IMR-90 (cell line): Measurements from ENCODE around the gene RSBN1L. TPM values are rescaled to one million over a fixed set of nuclear protein-coding genes. Genes with fewer than 3 reads are reported as not detected.

ENCODE experiments used
- ATAC-seq: fragments of 200-7000 bp; cut with Tn5 transposase; 2 replicates; pipeline ENCODE4 v1.9.1; 2020; ENCODE audit warnings: low read depth, mild to moderate bottlenecking, moderate library complexity
- BruUV-seq: library from RNA; stranded (reverse); fragments of 400-500 nt; replicated peaks from 2 replicates; lab custom pipeline; 2021; lab: Mats Ljungman, UMichigan
- CTCF ChIA-PET: fragments of 300-600 bp; formaldehyde crosslinking; extraction: SDS; loops from one replicate; lab custom pipeline; 2021; ENCODE audit warnings: antibody characterized with exemption; lab: Yijun Ruan, JAX
- POLR2A ChIA-PET: fragments of 300-600 bp; sonication (Branson Sonifier 250); formaldehyde crosslinking; loops from one replicate; lab custom pipeline; 2022; ENCODE audit warnings: antibody characterized with exemption; ENCODE audit not compliant: unreplicated experiment; lab: Charles Lee
- DNase-seq: peaks from one replicate; pipeline ENCODE4 v3.0.0; 2013
- H2AFZ ChIP-seq: replicated peaks from 2 replicates; pipeline ENCODE3; 2013; ENCODE audit warnings: low read length, mild to moderate bottlenecking; ENCODE audit not compliant: poor library complexity
- H2AK5ac ChIP-seq: 2 replicates; pipeline ENCODE4 v1.6.1; 2013; ENCODE audit warnings: low read depth, low read length, inconsistent platforms
- H2AK9ac ChIP-seq: replicated peaks from 2 replicates; pipeline ENCODE3; 2013; ENCODE audit warnings: mild to moderate bottlenecking, low read depth, low read length, moderate library complexity; ENCODE audit not compliant: poor library complexity
- H2BK120ac ChIP-seq: 2 replicates; pipeline ENCODE4 v1.6.1; 2013; ENCODE audit warnings: low read depth, low read length, inconsistent platforms
- H2BK15ac ChIP-seq: 3 replicates; pipeline ENCODE4 v1.6.1; 2013; ENCODE audit warnings: low read depth, low read length, inconsistent platforms
- H2BK20ac ChIP-seq: 2 replicates; pipeline ENCODE4 v1.6.1; 2013; ENCODE audit warnings: low read depth, mild to moderate bottlenecking, inconsistent platforms, low read length, moderate library complexity
- H2BK5ac ChIP-seq: 2 replicates; pipeline ENCODE4 v1.6.1; 2013; ENCODE audit warnings: mild to moderate bottlenecking, low read depth, low read length, inconsistent platforms; ENCODE audit not compliant: poor library complexity, severe bottlenecking
- H3K14ac ChIP-seq: replicated peaks from 2 replicates; pipeline ENCODE4 v1.6.1; 2013; ENCODE audit warnings: low read depth, low read length, inconsistent platforms
- H3K18ac ChIP-seq: 2 replicates; pipeline ENCODE4 v1.6.1; 2013; ENCODE audit warnings: low read depth, low read length, control low read depth
- H3K23ac ChIP-seq: 2 replicates; pipeline ENCODE4 v1.6.1; 2013; ENCODE audit warnings: low read depth, low read length, inconsistent platforms
- H3K27ac ChIP-seq: 2 replicates; pipeline ENCODE4 v1.5.1; 2013; ENCODE audit warnings: mild to moderate bottlenecking, control low read depth, low read length; ENCODE audit not compliant: insufficient read depth
- H3K27me3 ChIP-seq: 2 replicates; pipeline ENCODE4 v1.6.1; 2013; ENCODE audit warnings: low read length; ENCODE audit not compliant: control insufficient read depth, insufficient read depth
- H3K36me3 ChIP-seq: 2 replicates; pipeline ENCODE4 v1.6.1; 2013; ENCODE audit warnings: low read length, mixed read lengths; ENCODE audit not compliant: control insufficient read depth, insufficient read depth
- H3K4ac ChIP-seq: 2 replicates; pipeline ENCODE4 v1.6.1; 2013; ENCODE audit warnings: low read depth, low read length, inconsistent platforms
- H3K4me1 ChIP-seq: 2 replicates; pipeline ENCODE4 v1.6.1; 2013; ENCODE audit warnings: low read length, mixed read lengths; ENCODE audit not compliant: control insufficient read depth, insufficient read depth
- H3K4me2 ChIP-seq: 2 replicates; pipeline ENCODE4 v1.6.1; 2013; ENCODE audit warnings: low read depth, mild to moderate bottlenecking, control low read depth, low read length, moderate library complexity
- H3K4me3 ChIP-seq: 2 replicates; pipeline ENCODE4 v1.5.1; 2013; ENCODE audit warnings: low read depth, mild to moderate bottlenecking, control low read depth, low read length, moderate library complexity; ENCODE audit not compliant: insufficient read depth
- H3K56ac ChIP-seq: 2 replicates; pipeline ENCODE4 v1.6.1; 2013; ENCODE audit warnings: low read length, inconsistent platforms; ENCODE audit not compliant: insufficient read depth; ENCODE audit errors: extremely low read depth
- H3K79me1 ChIP-seq, 2 experiments: 2 replicates each; pipeline ENCODE4 v1.6.1; 2013; ENCODE audit warnings: low read length in 2 of 2, inconsistent platforms in 1 of 2, low read depth in 1 of 2
- H3K9ac ChIP-seq: 2 replicates; pipeline ENCODE4 v1.6.1; 2013; ENCODE audit warnings: low read depth, low read length, control low read depth
- H3K9me1 ChIP-seq: 2 replicates; pipeline ENCODE4 v1.6.1; 2013; ENCODE audit warnings: low read length, inconsistent platforms; ENCODE audit not compliant: insufficient read depth
- H3K9me3 ChIP-seq: 2 replicates; pipeline ENCODE4 v1.6.1; 2013; ENCODE audit warnings: low read length; ENCODE audit not compliant: control insufficient read depth, insufficient read depth
- H4K20me1 ChIP-seq: 2 replicates; pipeline ENCODE4 v1.6.1; 2013; ENCODE audit warnings: low read length, inconsistent platforms; ENCODE audit not compliant: insufficient read depth
- H4K5ac ChIP-seq: 2 replicates; pipeline ENCODE4 v1.6.1; 2013; ENCODE audit warnings: mild to moderate bottlenecking, low read depth, low read length, control low read depth
- H4K8ac ChIP-seq, 2 experiments: 2 replicates each; pipeline ENCODE4 v1.6.1; 2013; ENCODE audit warnings: low read depth in 2 of 2, low read length in 2 of 2, control low read depth in 1 of 2, inconsistent platforms in 1 of 2
- H4K91ac ChIP-seq: 2 replicates; pipeline ENCODE4 v1.6.1; 2013; ENCODE audit warnings: low read depth, low read length, inconsistent platforms; ENCODE audit not compliant: insufficient read depth
- CEBPB ChIP-seq: IDR thresholded peaks from 2 replicates; pipeline ENCODE4 v1.6.1; 2012; ENCODE audit warnings: low read depth, low read length, improper control_type of control experiment
- MAZ ChIP-seq: IDR thresholded peaks from 2 replicates; pipeline ENCODE4 v1.6.1; 2012; ENCODE audit warnings: low read depth, mild to moderate bottlenecking, low read length, improper control_type of control experiment, moderate library complexity, borderline replicate concordance
- RAD21 ChIP-seq: IDR thresholded peaks from 2 replicates; pipeline ENCODE4 v1.6.1; 2012; ENCODE audit warnings: low read length, improper control_type of control experiment
- WGBS, 2 experiments: methylation state at CpG; one replicate each; pipeline versions ENCODE4 v1.1.5 to v1.1.7; 2013; ENCODE audit warnings: missing lambda C conversion rate in 2 of 2; ENCODE audit not compliant: insufficient read length in 1 of 2; ENCODE audit errors: extremely low coverage in 2 of 2; 5-methylcytosine and 5-hydroxymethylcytosine counted together
- dilution Hi-C: fragments of 300-500 bp; cut with HindIII; formaldehyde crosslinking; loops from one replicate; pipeline ENCODE4 v1.14.3; 2018; ENCODE audit warnings: low sequenced_read_pairs; ENCODE audit not compliant: unreplicated experiment
- in situ Hi-C: fragments of 300-500 bp; cut with MboI; formaldehyde crosslinking; loops from 3 replicates; pipeline ENCODE4 v1.14.3; 2019; ENCODE audit warnings: low sequenced_read_pairs, inconsistent platforms, mixed read lengths
- intact Hi-C: fragments of 100-400 bp; cut with micrococcal nuclease; formaldehyde crosslinking; loops from 2 replicates; pipeline ENCODE4 v1.10.0; 2022
- polyA plus RNA-seq, 3 experiments: library from polyadenylated mRNA; depleted of rRNA; stranded (reverse); fragments of >200 nt; gene quantifications; 2 replicates each; pipeline ENCODE4 v1.2.3, GENCODE V29; 2012; ENCODE audit warnings: low replicate concordance in 1 of 3
- total RNA-seq: library from RNA; depleted of rRNA; stranded (reverse); fragments of >200 nt; gene quantifications from 2 replicates; pipeline ENCODE4 v1.2.3, GENCODE V29; 2012

RSBN1L gene
- total and polyA plus RNA-seq, 2 of the 4 experiments (the other 2 are of a cell fraction): 7.8 to 14.7 TPM

DNA sequence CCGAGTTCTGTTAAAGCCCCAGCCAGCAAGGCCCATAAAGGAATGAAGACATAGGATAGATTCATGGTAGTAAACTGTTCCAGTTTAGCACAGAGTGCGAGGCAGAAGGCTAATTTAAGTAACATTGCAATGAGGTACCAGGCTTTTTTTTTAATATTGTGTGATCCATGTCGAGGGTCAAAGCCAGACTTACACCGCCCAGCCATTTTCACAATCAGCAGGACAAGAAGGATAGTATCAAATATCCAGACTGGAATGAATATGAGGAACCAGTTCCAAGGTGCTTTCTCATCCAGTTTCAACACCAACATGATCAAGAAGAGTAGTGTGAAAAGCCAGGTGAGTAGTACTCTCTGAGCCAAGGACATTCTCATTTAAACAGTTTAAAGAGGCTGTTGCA lies 97.7 kb downstream of the RSBN1L start:
- in situ Hi-C loops: no loop called here
- CTCF ChIA-PET: interaction anchor here (0.6 kb wide), 1 partner anchor 165 kb away, joined by 8 read pairs; no protein-coding TSS in a partner anchor
- Histone ChIP-seq H3K23ac (no peak overlapping the region), H2BK15ac (no peak overlapping the region), H3K36me3 (no peaks in the 10 kb centered on the region), H2BK120ac (no peak overlapping the region), H3K4me3 (no peak overlapping the region), H4K5ac (no peak overlapping the region), H3K4me2 (no peak overlapping the region), H4K20me1 (no peaks in the 10 kb centered on the region), H4K91ac (no peak overlapping the region), H3K27me3 (no peaks in the 10 kb centered on the region), H4K8ac (no peak overlapping the region), H3K4me1 (peaks cover 4% of the 10 kb centered on the region; the same call in 1 of the 2 replicates), H3K56ac (no peak overlapping the region), H2AK9ac (no peak overlapping the region), H3K27ac (no peak overlapping the region), H3K4ac (no peak overlapping the region), H3K9ac (no peak overlapping the region), H2BK20ac (no peak overlapping the region), H3K9me3 (no peaks in the 10 kb centered on the region), H2BK5ac (no peak overlapping the region), H2AK5ac (no peak overlapping the region), H3K14ac (no peak overlapping the region), H2AFZ (no peak overlapping the region), H3K79me1 (peaks cover 15 to 48% of the 10 kb centered on the region in 2 experiments), H3K18ac (no peak overlapping the region), H3K9me1 (no peaks in the 10 kb centered on the region)
- no TSS peak for BruUV-seq
- TF ChIP-seq RAD21: no peak
- TF ChIP-seq CEBPB: no peak
- no peak for TF ChIP-seq MAZ
- no peak for ATAC-seq
- POLR2A ChIA-PET: interaction anchor here (0.9 kb wide), 1 partner anchor 11 kb away, joined by 3 read pairs; no protein-coding TSS in a partner anchor
- intact Hi-C loops: loop anchor here (10.0 kb wide), 1 partner anchor 111 kb away; no protein-coding TSS in a partner anchor
- no peak for DNase-seq
- dilution Hi-C loops: no loop called here
- no CpG with 5 or more reads among the region's 4 CpGs for WGBS, 2 experiments
